Panc1 (cell line): ENCODE measurements around the gene LDLRAP1.

Experiments used
- POLR2AphosphoS5 ChIP-seq: IDR thresholded peaks from 2 replicates; pipeline ENCODE4 v1.6.1; 2012; ENCODE audit warnings: mild to moderate bottlenecking, low read depth, low read length, moderate library complexity
- TCF7L2 ChIP-seq: IDR thresholded peaks from 2 replicates; pipeline ENCODE4 v1.6.1; 2011; ENCODE audit warnings: mild to moderate bottlenecking, low read depth, low read length, inconsistent platforms
- TF ChIP-seq, protein P1 (sequence below): fragments of 450-650 bp; IDR thresholded peaks from 2 replicates; pipeline ENCODE4 v1.5.1; 2017; ENCODE audit warnings: mild to moderate bottlenecking

GRCh38 chr1:25532970-25533369, 10.4 kb upstream of the LDLRAP1 start:
- no peak for TF ChIP-seq TCF7L2
- TF ChIP-seq, protein P1, sequence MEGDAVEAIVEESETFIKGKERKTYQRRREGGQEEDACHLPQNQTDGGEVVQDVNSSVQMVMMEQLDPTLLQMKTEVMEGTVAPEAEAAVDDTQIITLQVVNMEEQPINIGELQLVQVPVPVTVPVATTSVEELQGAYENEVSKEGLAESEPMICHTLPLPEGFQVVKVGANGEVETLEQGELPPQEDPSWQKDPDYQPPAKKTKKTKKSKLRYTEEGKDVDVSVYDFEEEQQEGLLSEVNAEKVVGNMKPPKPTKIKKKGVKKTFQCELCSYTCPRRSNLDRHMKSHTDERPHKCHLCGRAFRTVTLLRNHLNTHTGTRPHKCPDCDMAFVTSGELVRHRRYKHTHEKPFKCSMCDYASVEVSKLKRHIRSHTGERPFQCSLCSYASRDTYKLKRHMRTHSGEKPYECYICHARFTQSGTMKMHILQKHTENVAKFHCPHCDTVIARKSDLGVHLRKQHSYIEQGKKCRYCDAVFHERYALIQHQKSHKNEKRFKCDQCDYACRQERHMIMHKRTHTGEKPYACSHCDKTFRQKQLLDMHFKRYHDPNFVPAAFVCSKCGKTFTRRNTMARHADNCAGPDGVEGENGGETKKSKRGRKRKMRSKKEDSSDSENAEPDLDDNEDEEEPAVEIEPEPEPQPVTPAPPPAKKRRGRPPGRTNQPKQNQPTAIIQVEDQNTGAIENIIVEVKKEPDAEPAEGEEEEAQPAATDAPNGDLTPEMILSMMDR = no peak
- no peak for TF ChIP-seq POLR2AphosphoS5
